IPS-NIHi7 (cell line): Measurements from ENCODE around the gene SLAMF8.
A peak's percentile ranks its signal among the peaks of the same experiment; 100 is the strongest.

Experiments
- DNase-seq: peaks from one replicate; pipeline ENCODE4 v3.0.0; 2012; ENCODE audit warnings: mixed read lengths; ENCODE audit errors: extremely low spot score

The SLAMF8 gene

DNA sequence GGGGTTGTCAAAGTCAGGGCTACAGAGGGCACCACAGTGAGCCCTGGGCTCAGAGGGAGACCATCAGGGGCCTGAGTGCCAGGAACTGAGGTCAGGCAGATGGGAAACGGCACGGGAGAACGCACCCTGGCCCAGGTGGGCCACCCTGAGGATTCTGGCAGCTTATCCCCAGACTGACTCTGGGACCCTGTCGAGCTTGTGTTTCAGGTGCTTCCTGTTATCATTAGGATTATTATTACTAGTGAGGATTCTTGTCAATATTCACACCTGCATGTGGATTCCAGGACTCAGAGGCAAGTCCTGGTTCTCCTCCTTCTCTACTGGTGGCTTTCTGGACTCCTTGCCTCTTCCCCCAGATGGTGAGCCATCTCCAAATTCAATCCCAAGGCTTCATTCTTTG, 20.6 kb downstream of the SLAMF8 start:
- DNase-seq = no peak

GRCh38 chr1:159848326-159848725, 21.7 kb downstream of the SLAMF8 start:
- no peak for DNase-seq

DNA sequence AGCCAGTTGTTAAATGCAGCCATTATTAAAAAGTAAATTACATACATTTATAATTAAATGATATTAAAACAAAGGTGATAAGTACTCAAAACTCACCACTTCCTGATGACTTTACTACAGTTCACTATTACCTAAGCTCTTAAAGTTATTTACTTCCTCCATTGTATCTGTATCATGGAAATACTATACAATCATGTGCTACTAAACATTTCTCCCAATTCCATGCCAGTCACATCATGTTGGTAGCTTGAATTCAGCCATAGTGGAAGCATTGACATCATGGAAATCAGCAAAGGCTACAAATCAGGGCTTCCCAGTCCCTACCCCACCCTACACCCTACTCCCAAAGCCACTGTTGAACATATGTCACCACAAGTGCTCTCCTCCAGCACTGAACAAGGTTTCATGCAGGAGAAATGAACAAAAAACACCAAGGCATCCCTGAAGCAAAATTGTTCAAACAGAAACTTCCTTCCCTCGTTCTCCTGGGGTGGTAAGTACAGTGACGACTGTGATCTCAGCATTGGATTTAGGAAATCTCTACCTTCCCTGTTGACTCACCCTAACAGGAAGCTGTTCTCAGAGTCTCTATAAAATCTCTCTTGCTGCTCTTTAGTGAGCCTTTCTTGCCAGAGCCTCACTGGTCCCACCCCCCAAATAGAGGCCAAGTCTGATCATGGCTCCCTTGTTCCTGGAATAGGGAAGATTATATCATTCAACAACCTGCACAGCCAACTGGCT, 23.1 kb downstream of the SLAMF8 start:
- DNase-seq = no peak

- DNase-seq = no peak
Measured at GRCh38 chr1:159851407-159851806, 24.7 kb downstream of the SLAMF8 start.

- no peak for DNase-seq
Measured at GRCh38 chr1:159853417-159854115, 26.9 kb downstream of the SLAMF8 start.

GRCh38 chr1:159854116-159854692, 27.5 kb downstream of the SLAMF8 start:
- DNase-seq = peak; percentile 69

DNA sequence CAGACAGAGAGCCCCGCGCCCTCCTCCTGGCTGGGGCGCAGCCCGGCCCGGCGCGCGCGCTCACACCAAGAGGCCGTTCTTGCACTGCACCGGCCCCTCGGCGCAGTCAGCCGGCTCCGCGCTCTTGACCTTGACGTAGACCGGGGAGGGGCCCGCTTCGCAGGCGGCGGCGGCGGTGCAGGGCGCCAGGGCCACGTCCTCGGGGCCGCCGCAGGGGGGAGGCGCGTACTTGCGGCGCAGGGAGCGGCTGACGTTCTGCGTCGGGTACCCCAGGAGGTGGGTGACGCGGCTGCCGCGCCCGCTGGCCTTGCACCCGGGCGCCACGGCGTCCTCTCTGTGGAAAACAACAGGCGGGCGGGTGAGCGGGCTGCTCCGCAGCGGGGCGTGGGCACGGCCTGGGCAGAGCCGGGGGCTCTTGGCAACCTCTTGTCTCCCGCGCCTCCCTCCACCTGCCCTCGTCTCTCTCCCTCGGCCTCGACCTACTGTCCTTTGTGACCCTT, 28.1 kb downstream of the SLAMF8 start:
- DNase-seq = peak; percentile 69

GRCh38 chr1:159855709-159856108, 29.0 kb downstream of the SLAMF8 start:
- DNase-seq = no peak

GRCh38 chr1:159856576-159856975, 29.9 kb downstream of the SLAMF8 start:
- DNase-seq = no peak

DNA sequence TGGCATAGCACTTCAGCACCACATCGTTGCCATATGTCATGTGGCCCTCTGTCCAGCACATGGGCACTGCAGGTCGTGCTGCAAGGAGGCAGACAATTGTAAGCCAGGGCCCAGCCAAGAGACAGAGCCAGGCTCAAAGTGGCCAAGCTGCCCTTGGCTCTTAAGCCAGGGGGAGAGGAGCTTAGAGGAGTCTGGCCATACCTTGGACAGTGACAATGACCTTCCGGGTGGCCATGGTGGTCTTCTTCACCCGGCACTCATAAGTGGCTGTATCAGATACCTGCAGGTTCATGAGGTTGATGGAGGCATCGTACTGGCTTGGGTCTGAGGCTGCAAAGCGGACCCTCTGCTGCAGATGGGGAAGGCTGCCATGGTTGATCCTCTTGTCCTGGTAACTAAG, 31.2 kb downstream of the SLAMF8 start:
- no peak for DNase-seq

DNA sequence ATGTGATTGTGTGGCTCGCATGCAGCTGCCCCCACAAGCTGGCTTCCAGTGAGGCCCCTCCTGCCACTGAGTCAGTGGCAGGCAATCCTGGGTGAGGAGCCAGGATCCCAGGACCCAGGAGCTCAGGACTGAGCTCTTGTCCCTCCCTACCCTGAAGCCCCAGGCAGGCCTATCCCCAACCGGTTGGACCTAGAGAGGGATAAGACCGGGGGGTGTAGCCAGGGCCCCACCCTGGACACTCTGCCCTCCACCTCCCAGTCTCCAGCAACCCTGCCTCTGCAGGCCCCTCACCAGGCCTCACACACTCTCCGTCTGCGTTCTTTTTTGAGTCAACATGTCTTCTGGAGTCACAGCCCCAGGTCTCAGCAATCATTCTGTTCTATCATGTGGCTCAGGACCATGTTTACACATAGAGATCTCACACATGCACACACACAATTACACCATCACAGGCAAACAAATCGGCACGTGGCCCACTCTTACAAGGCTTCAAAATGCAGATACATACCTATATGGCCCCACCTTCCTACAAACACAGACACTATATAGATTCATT, 33.2 kb downstream of the SLAMF8 start:
- no peak for DNase-seq

- DNase-seq = no peak
Measured at GRCh38 chr1:159860456-159860855, 33.8 kb downstream of the SLAMF8 start.

GRCh38 chr1:159861218-159861617, 34.5 kb downstream of the SLAMF8 start:
- DNase-seq = no peak

GRCh38 chr1:159862031-159862430, 35.4 kb downstream of the SLAMF8 start:
- no peak for DNase-seq

GRCh38 chr1:159862557-159862956, 35.9 kb downstream of the SLAMF8 start, which contains the start of gene VSIG8:
VSIG8 (minus strand) TSS chr1:159862657; CDS start chr1:159862521, 136 bp downstream.
- no peak for DNase-seq

DNA sequence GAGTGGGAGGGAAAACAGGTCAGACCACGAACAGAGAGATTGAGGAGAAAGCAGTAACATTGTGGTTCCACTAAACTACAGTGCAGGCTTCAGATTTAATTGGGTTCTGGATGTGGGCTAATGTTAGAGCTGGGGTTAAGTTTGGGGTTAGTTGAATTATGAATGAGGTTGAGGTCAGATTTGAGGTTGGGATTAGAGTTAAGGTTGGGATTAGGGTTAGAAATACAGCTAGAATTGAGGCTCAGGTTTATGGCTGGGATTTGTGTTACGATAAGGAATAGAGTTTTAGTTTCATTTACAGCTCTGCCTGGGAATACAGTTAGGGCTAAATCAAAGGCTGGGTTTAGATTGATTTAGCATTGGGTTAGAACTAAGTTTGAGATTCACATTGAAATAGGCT, 37.6 kb downstream of the SLAMF8 start:
- no peak for DNase-seq

- no peak for DNase-seq
Measured at GRCh38 chr1:159866066-159866465, 39.4 kb downstream of the SLAMF8 start.

DNA sequence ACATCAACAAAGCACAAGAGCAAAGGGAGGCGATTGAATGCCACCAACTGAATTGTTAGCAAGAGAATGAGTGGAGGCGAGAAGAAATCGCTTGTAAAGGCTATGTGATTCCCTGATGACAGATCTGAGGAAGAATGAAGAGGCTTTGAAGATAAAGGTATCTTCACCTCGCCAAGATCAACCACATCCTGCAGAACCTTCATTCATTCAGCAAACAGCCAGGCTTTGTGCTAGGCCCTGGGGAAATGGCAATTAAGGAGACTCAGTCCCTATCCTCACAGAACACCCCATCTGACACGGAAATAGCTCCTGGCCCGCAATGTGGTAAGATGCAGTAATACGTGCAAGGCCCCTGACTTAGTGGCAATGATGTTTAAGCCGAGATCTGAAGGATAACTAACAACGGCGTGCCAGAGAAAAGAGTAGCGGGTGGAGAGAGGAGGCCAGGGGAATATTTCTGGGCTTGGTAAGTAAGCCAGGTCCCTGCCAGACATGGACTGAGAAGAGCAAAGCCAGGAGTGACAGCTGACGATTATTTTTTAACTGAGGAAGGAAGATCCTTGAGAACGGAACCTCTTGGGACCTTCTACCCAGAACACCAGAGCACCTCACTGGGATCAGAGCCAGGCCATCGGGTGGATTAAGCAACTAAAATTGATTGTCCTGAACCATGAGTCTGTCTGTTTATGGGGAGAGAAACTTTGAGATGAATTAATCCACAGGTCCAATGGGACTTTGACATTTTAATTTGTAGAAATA, 40.4 kb downstream of the SLAMF8 start:
- DNase-seq = no peak

- peak; percentile 69 for DNase-seq
Measured at GRCh38 chr1:159867664-159868026, 41.0 kb downstream of the SLAMF8 start.

GRCh38 chr1:159868766-159869165, 42.1 kb downstream of the SLAMF8 start:
- DNase-seq = no peak

- DNase-seq = peak; percentile 40
Measured at GRCh38 chr1:159869173-159869572, 42.5 kb downstream of the SLAMF8 start.

GRCh38 chr1:159869607-159870006, 42.9 kb downstream of the SLAMF8 start:
- no peak for DNase-seq
